Measurements from ENCODE around the gene NTN4.
A peak's percentile ranks its signal among the peaks of the same experiment; 100 is the strongest.

Gene NTN4

GRCh38 chr12:95790033-95790916 lies at the start of gene NTN4:
Gene NTN4, minus strand, starts transcription at chr12:95790764. Its CDS starts 455 bp downstream, at chr12:95790309.
- peak within 1 kb of the TSS; percentile 66 for H3K27ac ChIP-seq

GRCh38 chr12:95838125-95838524 lies 47.6 kb upstream of the NTN4 start:
- no peak for TF ChIP-seq CTCF (conservative IDR thresholded peaks at IDR 0.05)
- peak overlapping the region; percentile 61 for H3K27ac ChIP-seq

More at GRCh38 chr12:95790033-95790916, at the start of gene NTN4:
- no peak for TF ChIP-seq CTCF (conservative IDR thresholded peaks at IDR 0.05)

DNA sequence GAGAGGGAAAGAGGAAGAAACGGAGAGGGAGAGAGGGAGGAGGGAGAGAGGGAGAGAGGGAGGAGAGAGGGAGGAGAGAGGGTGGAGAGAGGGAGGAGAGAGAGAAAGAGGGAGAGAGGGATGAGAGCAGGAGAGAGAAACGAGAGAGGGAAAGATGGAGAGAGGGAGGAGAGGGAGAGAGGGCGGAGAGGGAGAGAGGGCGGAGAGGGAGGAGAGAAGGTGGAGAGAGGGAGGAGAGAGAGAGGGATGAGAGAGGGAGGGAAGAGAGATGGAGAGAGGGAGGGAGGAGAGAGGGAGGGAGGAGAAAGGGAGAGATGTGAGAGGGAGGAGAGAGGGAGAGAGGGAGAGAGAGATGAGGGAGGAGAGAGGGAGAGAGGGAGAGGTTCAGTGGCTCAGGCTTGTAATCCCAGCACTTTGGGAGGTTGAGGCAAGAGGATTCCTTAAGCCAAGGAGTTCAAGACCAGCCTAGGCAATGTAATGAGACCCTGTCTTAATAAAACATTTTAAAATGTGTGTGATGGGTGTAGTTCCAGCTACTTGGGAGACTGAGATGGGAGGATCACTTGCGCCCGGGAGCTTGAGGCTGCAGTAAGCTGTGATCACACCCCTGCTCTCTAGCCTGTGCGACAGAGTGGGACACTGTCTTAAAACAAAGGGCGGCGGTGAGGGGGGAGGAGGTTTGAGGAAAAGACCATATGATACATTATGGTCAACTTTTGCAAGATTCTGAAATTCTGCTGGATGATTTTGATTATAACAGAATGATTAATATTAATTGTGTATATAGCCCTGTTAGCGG lies 46.9 kb upstream of the NTN4 start:
- H3K27ac ChIP-seq: peak overlapping the region; percentile 61
- no peak for TF ChIP-seq CTCF (conservative IDR thresholded peaks at IDR 0.05)

GRCh38 chr12:95836630-95837239 lies 46.2 kb upstream of the NTN4 start:
- TF ChIP-seq CTCF (conservative IDR thresholded peaks at IDR 0.05): no peak
- H3K27ac ChIP-seq: peak overlapping the region; percentile 61

- no peak for TF ChIP-seq CTCF (conservative IDR thresholded peaks at IDR 0.05)
- peak overlapping the region; percentile 61 for H3K27ac ChIP-seq
These were observed 45.6 kb upstream of the NTN4 start for GRCh38 chr12:95836185-95836609.

DNA sequence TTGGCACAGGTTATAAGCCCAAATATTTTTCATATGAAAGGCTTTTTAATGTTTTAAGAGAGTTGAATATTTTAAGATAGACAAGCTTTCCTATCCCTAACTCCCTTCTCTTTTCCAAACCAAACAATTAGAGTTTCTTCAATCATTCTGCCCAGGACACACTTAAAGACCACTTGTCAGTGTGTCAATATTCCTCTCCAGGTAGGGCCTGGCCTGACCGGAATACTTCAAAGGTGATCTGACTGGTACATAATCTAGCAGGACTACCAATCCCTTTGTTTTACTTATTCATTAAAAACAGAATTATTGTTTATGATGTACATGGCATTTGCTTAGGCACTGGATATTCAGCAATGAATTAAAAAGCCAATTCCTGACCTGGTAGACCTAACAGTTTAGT lies 44.0 kb upstream of the NTN4 start:
- no peak overlapping the region for H3K27ac ChIP-seq
- no peak for TF ChIP-seq CTCF (conservative IDR thresholded peaks at IDR 0.05)
